Stimulated activated CD4-positive, alpha-beta T cell treated with anti-CD3 and anti-CD28 coated beads, Interleukin-1b, Interleukin-23, amount 100 ng/mL, for 48 hours (primary cell): ENCODE results near the gene ZC3H7B.

ENCODE experiments used
- DNase-seq: peaks from one replicate; pipeline ENCODE4 v3.0.0-alpha.2; 2020

ZC3H7B gene

GRCh38 chr22:41358927-41359326 is 57.6 kb downstream of the ZC3H7B start:
- DNase-seq, result no peak

GRCh38 chr22:41359376-41359775 is 58.1 kb downstream of the ZC3H7B start:
- DNase-seq, result no peak

GRCh38 chr22:41360126-41360525 is 58.8 kb downstream of the ZC3H7B start:
- no peak for DNase-seq

- DNase-seq, result no peak
These were observed 60.5 kb downstream of the ZC3H7B start for GRCh38 chr22:41361716-41362310.

- no peak for DNase-seq
These were observed 61.3 kb downstream of the ZC3H7B start for GRCh38 chr22:41362615-41363014.

GRCh38 chr22:41364233-41364632 is 62.9 kb downstream of the ZC3H7B start:
- no peak for DNase-seq

- no peak for DNase-seq
These were observed 63.6 kb downstream of the ZC3H7B start for GRCh38 chr22:41364955-41365354.

- DNase-seq, result no peak
These were observed 64.1 kb downstream of the ZC3H7B start for GRCh38 chr22:41365425-41365824.

- no peak for DNase-seq
These were observed 65.2 kb downstream of the ZC3H7B start for GRCh38 chr22:41366323-41367029.

GRCh38 chr22:41367039-41367679 is 65.8 kb downstream of the ZC3H7B start:
- peak; percentile 8 for DNase-seq

GRCh38 chr22:41367680-41368542 is 66.6 kb downstream of the ZC3H7B start:
- DNase-seq, result no peak

- DNase-seq, result no peak
These were observed 67.5 kb downstream of the ZC3H7B start for GRCh38 chr22:41368543-41369423.

GRCh38 chr22:41369424-41369745 is 68.1 kb downstream of the ZC3H7B start:
- DNase-seq, result no peak

- DNase-seq, result no peak
These were observed 68.5 kb downstream of the ZC3H7B start for GRCh38 chr22:41369837-41370236.

- DNase-seq, result no peak
These were observed 76.5 kb downstream of the ZC3H7B start for GRCh38 chr22:41377846-41378245.

- DNase-seq, result no peak
These were observed 79.6 kb downstream of the ZC3H7B start for GRCh38 chr22:41380993-41381328.

GRCh38 chr22:41381329-41382097 is 80.2 kb downstream of the ZC3H7B start, which contains the start of gene TEF:
TEF (plus strand) TSS chr22:41381942; CDS start chr22:41382045, 103 bp downstream.
- peak; percentile 98 for DNase-seq

- DNase-seq, result peak; percentile 55
These were observed 80.8 kb downstream of the ZC3H7B start for GRCh38 chr22:41382098-41382578.

- no peak for DNase-seq
These were observed 81.3 kb downstream of the ZC3H7B start for GRCh38 chr22:41382610-41383009.

GRCh38 chr22:41383085-41383484 is 81.8 kb downstream of the ZC3H7B start:
- no peak for DNase-seq

- no peak for DNase-seq
These were observed 82.8 kb downstream of the ZC3H7B start for GRCh38 chr22:41384128-41384527.
